ENCODE results near the gene IL9.

Gene IL9

DNA sequence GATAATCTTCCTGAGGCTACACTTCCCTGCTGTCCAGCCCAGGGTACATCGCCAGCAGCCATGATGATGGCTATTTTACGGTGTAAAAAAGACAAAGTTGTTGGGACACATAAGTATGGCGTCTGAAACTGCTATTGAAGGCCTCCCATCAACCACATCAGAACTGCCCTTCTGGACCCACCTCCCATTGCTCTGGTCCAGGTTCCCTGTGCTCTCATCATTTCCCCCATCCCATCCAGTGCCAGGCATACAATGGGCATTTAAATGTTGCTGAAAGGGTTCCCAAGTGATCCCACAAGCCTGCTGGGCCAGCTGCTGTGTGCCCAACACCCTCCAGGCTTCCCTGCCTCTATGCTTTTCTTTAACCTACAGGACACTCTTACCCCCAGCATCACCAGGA lies 10.6 kb downstream of the IL9 start:
- DNase-seq: no peak
- TF ChIP-seq POLR2A (IDR thresholded peaks at IDR 0.05; ENCODE audit: low read length) (no peak), GATA1 (IDR thresholded peaks at IDR 0.05; ENCODE audit: low read depth, low read length) (no peak)

- TF ChIP-seq GATA1 (IDR thresholded peaks at IDR 0.05; ENCODE audit: low read depth, low read length) (no peak), POLR2A (IDR thresholded peaks at IDR 0.05; ENCODE audit: low read length) (no peak)
- DNase-seq: no peak
Observed at GRCh38 chr5:135883441-135883840, 12.2 kb downstream of the IL9 start.

DNA sequence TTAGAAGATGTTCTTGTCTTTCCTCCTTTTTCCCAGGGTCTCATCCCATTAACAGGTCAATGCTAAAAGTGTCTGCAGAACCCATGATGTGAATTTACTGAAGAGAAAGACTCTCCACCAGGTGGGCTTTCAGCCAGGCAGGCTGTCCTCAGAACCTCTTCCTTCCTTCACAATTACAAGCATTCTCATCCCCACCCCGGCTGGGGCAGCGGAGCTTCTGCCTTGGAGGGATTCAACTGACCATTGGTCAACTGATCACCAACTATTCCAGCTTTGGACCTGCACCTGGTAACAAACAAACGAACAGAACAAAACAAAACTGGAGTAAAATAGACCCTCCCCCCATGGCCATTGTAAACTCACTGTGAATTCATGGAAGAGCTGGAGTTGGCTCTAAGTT lies 12.6 kb downstream of the IL9 start:
- TF ChIP-seq GATA1 (IDR thresholded peaks at IDR 0.05; ENCODE audit: low read depth, low read length) (no peak), POLR2A (IDR thresholded peaks at IDR 0.05; ENCODE audit: low read length) (no peak)
- no peak for DNase-seq

DNA sequence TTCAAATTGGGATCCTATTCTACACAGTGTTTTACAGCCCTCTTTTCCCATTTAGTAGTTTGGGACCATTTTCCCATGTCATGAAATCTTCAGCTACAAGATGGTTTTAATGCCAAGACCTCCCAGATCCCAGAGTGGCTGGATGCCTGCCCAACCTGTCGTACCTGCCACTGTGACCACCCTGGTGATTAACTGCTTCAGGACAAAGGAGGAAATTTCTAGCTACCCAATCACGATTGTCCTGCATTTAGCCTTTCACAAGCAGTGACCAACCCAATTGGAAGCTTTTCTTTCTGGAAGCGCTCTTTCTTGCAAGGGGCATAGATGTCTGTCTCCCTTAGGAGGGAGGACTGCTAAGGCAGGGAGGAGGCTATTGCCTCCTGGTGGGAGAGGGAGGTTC lies 13.8 kb downstream of the IL9 start:
- TF ChIP-seq POLR2A (IDR thresholded peaks at IDR 0.05; ENCODE audit: low read length): no peak
- TF ChIP-seq GATA1 (IDR thresholded peaks at IDR 0.05; ENCODE audit: low read depth, low read length): no peak
- DNase-seq: no peak

DNA sequence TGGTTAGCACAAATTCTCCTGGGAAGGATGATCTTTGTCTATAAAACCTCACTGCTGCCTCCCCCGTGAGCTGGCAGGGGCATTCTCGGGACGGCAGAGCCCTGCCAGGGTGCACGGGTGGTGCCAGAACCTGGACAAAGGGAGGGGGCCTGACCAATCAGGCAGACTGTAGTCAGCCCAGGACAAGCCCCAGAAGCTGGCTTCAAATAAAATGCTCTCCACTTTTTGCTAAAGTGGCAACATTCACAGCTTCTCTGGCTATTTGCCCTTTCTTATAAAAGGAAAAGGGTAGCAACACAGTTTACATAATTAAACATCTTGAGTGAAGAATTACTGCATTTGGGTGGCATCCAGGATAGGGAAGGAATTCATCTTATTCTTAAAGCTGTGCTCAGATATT lies 14.4 kb downstream of the IL9 start:
- no peak for TF ChIP-seq POLR2A (IDR thresholded peaks at IDR 0.05; ENCODE audit: low read length)
- no peak for TF ChIP-seq GATA1 (IDR thresholded peaks at IDR 0.05; ENCODE audit: low read depth, low read length)
- no peak for DNase-seq

DNA sequence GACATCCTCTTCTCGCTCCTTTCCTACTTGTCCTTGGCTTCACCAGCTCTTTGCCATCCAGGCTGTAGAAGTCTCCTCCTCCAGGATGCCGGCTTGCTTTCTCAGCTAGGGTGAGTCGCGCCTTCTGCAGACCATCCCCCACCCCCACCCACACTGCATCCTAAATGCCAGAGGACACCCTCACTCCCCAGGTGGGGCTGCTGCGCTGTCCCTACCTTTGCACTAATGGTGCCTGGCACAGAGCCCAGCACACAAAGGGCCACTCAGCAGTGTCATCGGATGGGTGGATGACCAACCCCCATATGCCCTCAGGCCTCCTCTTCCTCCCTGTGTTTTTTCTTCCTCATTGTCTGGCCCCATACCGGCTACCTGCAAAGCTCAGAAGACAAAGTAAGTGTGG lies 14.8 kb downstream of the IL9 start:
- TF ChIP-seq POLR2A (IDR thresholded peaks at IDR 0.05; ENCODE audit: low read length) (no peak), GATA1 (IDR thresholded peaks at IDR 0.05; ENCODE audit: low read depth, low read length) (no peak)
- no peak for DNase-seq

DNA sequence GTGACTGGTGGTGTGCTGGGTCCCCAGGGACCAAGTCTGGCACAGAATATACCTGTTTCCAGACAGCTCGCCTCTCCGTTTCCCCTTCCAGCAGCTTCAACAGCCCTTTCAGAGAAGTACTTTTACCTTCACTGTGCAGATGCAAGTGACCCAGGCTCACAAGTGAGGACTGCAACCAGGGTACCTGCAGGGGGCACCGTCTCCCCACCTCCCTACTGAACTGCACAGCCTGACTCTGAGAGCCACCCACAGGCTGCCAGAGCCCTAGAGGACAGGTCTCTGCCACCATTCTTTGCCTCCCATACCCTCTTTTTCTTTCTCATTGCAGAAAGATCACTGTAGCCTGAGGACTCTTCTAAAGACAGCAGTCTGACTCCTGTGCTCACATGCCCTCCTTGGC lies 15.4 kb downstream of the IL9 start:
- peak in 1 of 2 experiments; percentile 6 for DNase-seq
- TF ChIP-seq POLR2A (IDR thresholded peaks at IDR 0.05; ENCODE audit: low read length) (no peak), GATA1 (IDR thresholded peaks at IDR 0.05; ENCODE audit: low read depth, low read length) (no peak)

GRCh38 chr5:135879591-135879990 lies 16.1 kb downstream of the IL9 start:
- TF ChIP-seq GATA1 (IDR thresholded peaks at IDR 0.05; ENCODE audit: low read depth, low read length): no peak
- TF ChIP-seq POLR2A (IDR thresholded peaks at IDR 0.05; ENCODE audit: low read length): no peak
- no peak for DNase-seq

GRCh38 chr5:135878156-135878620 lies 17.5 kb downstream of the IL9 start:
- no peak for DNase-seq
- TF ChIP-seq POLR2A (IDR thresholded peaks at IDR 0.05; ENCODE audit: low read length) (no peak), GATA1 (IDR thresholded peaks at IDR 0.05; ENCODE audit: low read depth, low read length) (no peak)

DNA sequence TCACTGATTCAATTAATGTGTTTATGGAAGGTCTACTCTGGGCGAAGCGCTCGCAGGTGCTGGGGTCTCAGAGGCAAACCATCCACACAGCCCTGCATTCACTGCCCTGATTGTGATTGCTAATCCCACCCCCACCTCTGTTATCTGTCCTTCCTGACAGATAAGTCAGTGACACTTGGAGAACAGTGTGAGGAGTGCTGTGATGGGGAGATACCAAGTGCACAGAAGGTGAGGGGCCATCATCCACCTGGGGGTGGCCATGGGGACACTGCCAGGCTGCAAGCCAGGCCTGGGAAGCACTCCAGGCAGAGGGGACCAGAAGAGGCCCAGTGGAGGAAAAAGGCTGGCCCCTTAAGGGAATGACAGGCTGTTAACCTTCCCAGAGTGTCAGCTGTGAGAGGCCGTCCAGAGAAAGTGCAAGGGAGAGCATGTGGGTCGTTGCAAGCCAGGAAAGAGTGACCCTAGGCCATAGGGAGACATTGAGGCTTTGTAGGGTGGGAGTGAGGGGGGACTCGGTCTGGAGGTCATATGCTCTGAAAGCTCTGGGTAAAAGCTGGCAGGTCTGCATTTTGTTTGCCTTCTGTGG lies 18.0 kb downstream of the IL9 start:
- TF ChIP-seq GATA1 (IDR thresholded peaks at IDR 0.05; ENCODE audit: low read depth, low read length) (no peak), POLR2A (IDR thresholded peaks at IDR 0.05; ENCODE audit: low read length) (no peak)
- no peak for DNase-seq

DNA sequence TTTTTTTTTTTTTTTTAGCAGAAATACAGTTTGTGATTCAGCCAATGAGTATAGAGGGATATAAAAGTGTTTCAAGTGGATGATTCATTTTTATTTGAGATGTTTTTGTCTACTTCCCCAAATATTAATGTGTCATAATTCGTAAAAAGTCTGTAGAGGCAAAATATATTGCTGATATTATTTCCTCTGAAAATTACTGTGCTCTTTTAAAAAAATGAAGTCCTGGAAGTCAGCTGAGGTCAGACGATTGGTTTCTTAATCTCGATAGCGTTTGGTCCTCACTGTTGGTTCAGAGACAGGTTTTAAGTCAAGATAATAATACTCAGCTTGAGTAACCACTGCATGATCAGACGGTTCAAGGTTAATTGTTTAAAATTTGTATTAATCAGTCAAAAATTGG lies 19.5 kb downstream of the IL9 start:
- no peak for DNase-seq
- TF ChIP-seq POLR2A (IDR thresholded peaks at IDR 0.05; ENCODE audit: low read length) (no peak), GATA1 (IDR thresholded peaks at IDR 0.05; ENCODE audit: low read depth, low read length) (no peak)

GRCh38 chr5:135875567-135875966 lies 20.1 kb downstream of the IL9 start:
- TF ChIP-seq GATA1 (IDR thresholded peaks at IDR 0.05; ENCODE audit: low read depth, low read length) (no peak), POLR2A (IDR thresholded peaks at IDR 0.05; ENCODE audit: low read length) (no peak)
- DNase-seq: no peak

DNA sequence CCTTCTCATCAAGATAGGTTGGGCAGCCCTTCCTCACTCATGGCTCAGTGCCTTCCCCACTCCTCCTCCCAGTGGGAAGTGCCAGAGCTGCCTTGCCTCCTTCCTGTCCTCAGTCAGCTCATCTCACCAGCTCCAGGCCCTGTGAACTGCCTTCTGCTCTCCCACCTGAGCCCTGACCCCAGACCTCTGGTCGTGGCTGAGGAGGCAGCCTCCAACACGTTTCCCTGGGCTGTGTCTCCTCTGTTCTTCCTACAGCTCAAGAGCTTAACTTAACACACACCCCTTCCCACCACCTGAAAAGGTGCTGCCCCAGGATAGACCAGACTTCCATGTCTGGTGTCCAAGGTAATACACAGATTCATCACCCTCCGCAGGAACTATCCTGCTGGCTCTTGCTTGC lies 21.2 kb downstream of the IL9 start:
- DNase-seq: no peak
- TF ChIP-seq POLR2A (IDR thresholded peaks at IDR 0.05; ENCODE audit: low read length): no peak
- no peak for TF ChIP-seq GATA1 (IDR thresholded peaks at IDR 0.05; ENCODE audit: low read depth, low read length)

DNA sequence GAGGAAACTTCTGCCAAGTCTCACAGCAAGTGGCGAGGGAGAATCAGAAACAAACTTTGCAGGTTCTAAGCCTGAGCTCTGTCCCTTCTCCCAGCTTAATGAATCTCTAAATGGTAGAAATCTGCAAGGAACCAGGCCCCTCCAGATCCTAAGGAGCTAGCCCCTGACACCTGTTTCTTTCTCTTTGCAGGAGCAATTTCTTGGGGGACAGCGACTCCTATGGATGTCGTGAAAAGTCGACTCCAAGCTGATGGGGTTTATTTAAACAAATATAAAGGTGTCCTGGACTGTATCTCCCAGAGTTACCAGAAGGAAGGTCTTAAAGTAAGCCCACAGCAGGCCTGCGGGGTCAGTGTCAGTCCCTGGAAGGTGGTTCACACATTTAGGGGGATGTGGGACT lies 21.8 kb downstream of the IL9 start:
- TF ChIP-seq GATA1 (IDR thresholded peaks at IDR 0.05; ENCODE audit: low read depth, low read length) (no peak), POLR2A (IDR thresholded peaks at IDR 0.05; ENCODE audit: low read length) (no peak)

DNA sequence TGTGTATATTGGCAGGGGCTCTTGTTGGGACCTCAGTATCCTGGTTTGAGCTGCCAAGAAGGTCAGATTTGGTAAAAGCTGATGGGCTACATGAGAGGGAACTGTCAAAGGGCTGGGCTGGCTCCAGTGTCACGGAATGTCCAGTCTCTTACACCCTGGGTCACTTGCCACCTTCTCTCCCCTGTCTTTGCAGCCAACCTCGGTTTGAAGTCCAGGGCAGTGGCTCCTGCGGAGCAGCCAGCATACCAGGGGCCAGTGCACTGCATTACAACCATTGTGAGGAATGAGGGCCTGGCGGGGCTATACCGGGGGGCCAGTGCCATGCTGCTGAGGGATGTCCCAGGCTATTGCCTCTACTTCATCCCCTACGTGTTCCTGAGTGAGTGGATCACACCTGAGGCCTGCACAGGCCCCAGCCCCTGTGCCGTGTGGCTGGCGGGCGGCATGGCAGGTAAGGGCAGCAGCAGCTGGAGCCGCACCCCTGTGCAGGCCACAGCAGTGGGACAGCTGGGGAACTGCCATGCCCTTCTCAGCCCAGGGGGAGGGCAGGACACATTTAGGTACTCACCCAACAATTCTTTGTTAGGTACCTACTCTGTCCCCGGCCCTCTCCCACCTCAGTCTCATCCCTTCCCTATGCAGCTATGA lies 24.2 kb downstream of the IL9 start:
- no peak for TF ChIP-seq GATA1 (IDR thresholded peaks at IDR 0.05; ENCODE audit: low read depth, low read length)
- no peak for TF ChIP-seq POLR2A (IDR thresholded peaks at IDR 0.05; ENCODE audit: low read length)

More for the DNA sequence above, 21.8 kb downstream of the IL9 start:
- no peak for DNase-seq

More for the DNA sequence above, 24.2 kb downstream of the IL9 start:
- DNase-seq: no peak

Measured in erythroblast (primary cell).